Ishikawa (cell line): ENCODE data around the gene LRCOL1.

ENCODE experiments used
- CREB1 ChIP-seq: IDR thresholded peaks from 2 replicates; pipeline ENCODE4 v1.6.1; 2012; ENCODE audit warnings: low read depth
- EP300 ChIP-seq: IDR thresholded peaks from 2 replicates; pipeline ENCODE4 v1.6.1; 2012; ENCODE audit warnings: borderline replicate concordance
- FOXM1 ChIP-seq: IDR thresholded peaks from 2 replicates; pipeline ENCODE4 v1.6.1; 2012; ENCODE audit warnings: low read depth, borderline replicate concordance
- TCF12 ChIP-seq: IDR thresholded peaks from 2 replicates; pipeline ENCODE4 v1.6.1; 2012; ENCODE audit warnings: low read depth
- TF ChIP-seq, protein P1 (sequence below): IDR thresholded peaks from 2 replicates; pipeline ENCODE4 v1.6.1; 2012
- TF ChIP-seq, protein P2 (sequence below): IDR thresholded peaks from 2 replicates; pipeline ENCODE4 v1.6.1; 2012; ENCODE audit warnings: low read depth, mild to moderate bottlenecking

DNA sequence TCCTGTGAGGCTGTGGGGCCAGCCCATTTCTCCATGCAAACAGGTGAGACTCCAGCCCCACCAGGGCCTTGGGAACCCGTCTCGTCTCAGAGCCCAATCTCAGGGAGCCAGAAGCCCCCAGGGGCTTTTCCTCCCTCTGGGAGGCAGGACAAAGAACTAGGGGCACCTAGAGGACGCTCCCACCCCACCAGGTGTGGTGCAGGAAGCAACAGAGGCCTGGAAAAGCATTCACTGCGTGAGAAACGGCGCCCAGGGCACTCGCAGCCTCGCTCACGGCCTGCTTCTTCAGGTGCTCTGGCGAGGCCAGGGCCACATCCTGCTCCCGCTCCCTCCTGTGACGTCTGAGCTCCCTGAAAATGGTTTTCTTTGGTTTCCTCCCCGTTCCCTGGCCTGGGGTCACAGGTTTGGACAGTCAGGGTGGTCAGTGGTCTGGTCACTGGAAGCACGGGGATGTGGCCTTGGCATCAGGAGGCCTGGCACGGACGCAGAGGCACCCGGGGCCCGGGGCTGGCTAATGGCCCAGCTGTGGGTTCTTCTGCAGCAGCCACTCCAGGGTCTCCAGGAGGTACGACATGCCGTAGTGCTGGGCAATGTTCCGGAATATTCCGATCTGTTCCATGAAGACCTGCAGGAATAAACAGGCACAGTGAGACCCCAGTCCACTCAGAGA lies 13.9 kb upstream of the LRCOL1 start:
- TF ChIP-seq FOXM1 (no peak), TCF12 (no peak), CREB1 (no peak), EP300 (no peak)
- TF ChIP-seq, protein P1, sequence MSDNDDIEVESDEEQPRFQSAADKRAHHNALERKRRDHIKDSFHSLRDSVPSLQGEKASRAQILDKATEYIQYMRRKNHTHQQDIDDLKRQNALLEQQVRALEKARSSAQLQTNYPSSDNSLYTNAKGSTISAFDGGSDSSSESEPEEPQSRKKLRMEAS, result no peak
- TF ChIP-seq, protein P2, sequence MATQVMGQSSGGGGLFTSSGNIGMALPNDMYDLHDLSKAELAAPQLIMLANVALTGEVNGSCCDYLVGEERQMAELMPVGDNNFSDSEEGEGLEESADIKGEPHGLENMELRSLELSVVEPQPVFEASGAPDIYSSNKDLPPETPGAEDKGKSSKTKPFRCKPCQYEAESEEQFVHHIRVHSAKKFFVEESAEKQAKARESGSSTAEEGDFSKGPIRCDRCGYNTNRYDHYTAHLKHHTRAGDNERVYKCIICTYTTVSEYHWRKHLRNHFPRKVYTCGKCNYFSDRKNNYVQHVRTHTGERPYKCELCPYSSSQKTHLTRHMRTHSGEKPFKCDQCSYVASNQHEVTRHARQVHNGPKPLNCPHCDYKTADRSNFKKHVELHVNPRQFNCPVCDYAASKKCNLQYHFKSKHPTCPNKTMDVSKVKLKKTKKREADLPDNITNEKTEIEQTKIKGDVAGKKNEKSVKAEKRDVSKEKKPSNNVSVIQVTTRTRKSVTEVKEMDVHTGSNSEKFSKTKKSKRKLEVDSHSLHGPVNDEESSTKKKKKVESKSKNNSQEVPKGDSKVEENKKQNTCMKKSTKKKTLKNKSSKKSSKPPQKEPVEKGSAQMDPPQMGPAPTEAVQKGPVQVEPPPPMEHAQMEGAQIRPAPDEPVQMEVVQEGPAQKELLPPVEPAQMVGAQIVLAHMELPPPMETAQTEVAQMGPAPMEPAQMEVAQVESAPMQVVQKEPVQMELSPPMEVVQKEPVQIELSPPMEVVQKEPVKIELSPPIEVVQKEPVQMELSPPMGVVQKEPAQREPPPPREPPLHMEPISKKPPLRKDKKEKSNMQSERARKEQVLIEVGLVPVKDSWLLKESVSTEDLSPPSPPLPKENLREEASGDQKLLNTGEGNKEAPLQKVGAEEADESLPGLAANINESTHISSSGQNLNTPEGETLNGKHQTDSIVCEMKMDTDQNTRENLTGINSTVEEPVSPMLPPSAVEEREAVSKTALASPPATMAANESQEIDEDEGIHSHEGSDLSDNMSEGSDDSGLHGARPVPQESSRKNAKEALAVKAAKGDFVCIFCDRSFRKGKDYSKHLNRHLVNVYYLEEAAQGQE, result no peak
